GM18951 (cell line): Measurements from ENCODE around the gene LRRC3.

ENCODE experiments used
- POLR2A ChIP-seq: IDR thresholded peaks from 4 replicates; pipeline ENCODE4 v1.6.1; 2011; ENCODE audit warnings: mild to moderate bottlenecking; ENCODE audit not compliant: insufficient read length, insufficient read depth; ENCODE audit errors: extremely low read depth
- in situ Hi-C: fragments of 300-500 bp; cut with MboI; formaldehyde crosslinking; loops from one replicate; pipeline ENCODE4 v1.12.0; 2022; ENCODE audit warnings: low sequenced_read_pairs, mixed read lengths, inconsistent platforms; ENCODE audit not compliant: unreplicated experiment

The LRRC3 gene

GRCh38 chr21:44486302-44486701 is 31.0 kb downstream of the LRRC3 start:
- no peak for TF ChIP-seq POLR2A
- in situ Hi-C loops = no loop called here

DNA sequence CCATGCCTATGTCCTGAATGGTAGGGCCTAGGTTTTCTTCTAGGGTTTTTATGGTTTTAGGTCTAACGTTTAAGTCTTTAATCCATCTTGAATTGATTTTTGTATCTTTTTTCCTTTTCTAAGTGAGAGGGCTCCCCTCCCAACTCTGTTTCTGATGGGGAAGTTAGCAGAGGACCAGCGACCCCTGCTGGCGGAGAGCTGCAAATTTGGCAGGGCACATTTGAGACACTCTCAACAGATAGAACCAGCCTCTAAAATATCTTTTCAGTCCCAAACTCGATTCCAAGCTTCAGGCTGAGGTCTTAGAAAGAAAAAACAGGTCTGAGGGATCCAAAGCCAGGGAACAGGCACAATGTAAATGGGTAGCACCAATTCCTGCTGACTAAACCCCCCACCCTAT is 32.5 kb downstream of the LRRC3 start:
- TF ChIP-seq POLR2A = no peak
- in situ Hi-C loops = no loop called here

DNA sequence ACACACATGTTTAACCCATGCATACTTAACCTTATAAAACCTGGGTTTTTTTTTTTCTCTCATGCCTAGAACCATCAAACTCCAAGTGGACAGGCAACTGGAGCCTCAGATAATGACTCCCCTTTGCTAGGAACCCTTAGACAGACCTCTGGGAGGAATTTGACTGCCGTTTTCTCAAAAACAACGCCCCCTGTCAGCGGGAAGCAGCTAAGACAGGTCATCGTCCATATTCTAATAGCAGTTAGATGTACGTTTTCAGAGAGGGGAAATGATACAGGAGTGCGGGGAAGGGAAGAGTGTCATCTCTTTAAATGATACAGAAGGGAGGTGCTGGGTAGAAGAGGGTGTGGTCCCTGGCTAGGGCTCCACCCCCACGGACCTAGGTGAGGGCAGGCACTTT is 34.7 kb downstream of the LRRC3 start:
- no peak for TF ChIP-seq POLR2A
- in situ Hi-C loops = no loop called here

DNA sequence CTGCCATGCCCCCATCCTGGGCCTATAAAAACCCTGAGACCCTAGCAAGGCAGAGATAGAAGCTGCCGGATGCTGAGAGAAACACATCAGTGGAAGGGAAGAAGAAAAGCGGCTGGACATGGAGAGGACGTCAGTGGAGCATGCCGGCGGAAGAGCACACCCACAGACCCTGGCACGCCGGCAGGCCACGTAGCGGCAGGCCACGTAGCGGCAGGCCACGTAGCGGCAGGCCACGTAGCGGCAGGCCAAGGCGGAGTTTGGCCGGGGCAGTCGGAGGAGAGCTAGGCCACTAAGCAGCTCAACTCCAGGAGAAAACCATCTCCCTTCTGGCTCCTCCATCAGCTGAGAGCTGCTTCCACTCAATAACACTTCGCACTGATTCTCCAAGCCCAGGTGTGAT is 35.1 kb downstream of the LRRC3 start:
- in situ Hi-C loops = no loop called here
- no peak for TF ChIP-seq POLR2A

DNA sequence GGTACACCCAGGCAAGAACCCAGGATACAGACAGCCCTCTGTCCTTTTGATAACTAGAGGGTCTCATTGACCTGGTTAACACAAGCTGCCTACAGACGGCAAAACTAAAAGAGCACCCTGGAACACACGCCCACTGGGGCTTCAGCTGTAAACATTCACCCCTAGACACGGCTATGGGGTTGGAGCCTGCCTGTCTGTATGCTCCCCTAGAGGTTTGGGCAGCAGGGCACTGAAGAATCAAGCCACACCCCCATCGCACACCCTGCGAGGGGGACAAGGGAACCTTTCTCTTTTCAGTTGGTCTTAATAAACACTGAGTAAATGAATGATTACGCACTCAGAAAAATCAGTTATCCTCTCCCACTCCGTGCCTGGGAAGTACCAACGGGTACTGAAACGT is 35.5 kb downstream of the LRRC3 start:
- no peak for TF ChIP-seq POLR2A
- in situ Hi-C loops = no loop called here

DNA sequence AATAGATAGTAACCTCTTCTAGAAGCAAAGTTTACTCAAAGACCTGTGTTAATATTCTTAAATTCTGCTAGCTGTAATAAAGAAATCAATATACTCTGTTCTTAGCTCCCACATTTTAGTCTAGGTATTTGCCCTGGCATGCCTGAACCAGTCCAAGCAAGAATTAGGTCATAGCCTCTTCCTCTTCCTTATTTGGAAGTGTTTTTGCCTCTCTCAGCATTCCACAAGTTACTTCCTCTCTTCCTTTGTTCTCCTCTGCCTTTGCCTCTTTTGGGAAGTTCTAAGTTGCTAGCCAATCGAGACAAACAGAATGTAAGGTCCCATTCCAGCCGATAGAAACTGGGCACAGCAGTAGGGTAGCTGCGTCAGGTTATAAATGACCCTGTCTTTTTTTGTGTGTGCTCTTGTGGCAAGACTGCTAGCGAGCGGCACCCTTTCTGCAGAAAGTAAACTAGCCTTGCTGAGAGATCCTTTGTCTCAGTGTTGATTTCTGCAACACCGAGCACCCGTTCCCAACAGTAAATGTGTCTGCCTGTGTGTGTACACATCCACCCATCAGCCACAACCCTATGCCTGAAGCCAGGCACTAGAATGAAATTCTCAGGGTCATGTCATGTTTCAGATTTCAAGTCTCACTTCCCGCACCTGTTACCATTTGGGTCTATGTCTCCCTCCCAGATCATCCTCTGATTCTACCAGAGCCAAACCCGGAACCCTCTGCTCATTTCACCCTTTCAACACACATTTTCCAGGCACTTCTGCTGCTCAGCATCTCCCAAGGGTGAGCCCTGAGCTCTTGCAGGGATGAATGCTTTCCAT is 37.5 kb downstream of the LRRC3 start:
- in situ Hi-C loops = no loop called here
- TF ChIP-seq POLR2A = no peak

- in situ Hi-C loops = no loop called here
- no peak for TF ChIP-seq POLR2A
These were observed 39.1 kb downstream of the LRRC3 start for GRCh38 chr21:44494418-44494817.

DNA sequence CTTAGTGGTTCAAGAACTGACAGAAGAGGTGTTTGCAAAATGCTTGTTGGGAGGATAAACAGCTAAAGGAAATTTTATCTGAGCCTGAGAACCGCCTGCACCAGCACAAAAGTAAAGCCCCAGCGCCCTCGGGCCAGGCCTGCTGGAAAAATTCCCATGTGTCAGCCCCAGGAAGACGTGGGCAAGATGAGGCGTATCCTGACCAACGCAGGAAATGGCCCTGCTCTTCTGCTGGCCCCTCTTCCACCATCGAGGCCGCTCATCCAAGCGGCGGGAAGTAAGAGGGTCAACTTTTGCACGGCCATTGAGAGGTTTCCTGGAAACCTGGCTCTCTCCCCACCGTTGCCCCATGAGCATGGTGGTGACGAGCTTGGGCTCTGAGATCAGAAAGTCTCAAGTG is 39.6 kb downstream of the LRRC3 start:
- no peak for TF ChIP-seq POLR2A
- in situ Hi-C loops = no loop called here

GRCh38 chr21:44495611-44496563 is 40.6 kb downstream of the LRRC3 start:
- TF ChIP-seq POLR2A = no peak
- in situ Hi-C loops = no loop called here

- in situ Hi-C loops = no loop called here
- TF ChIP-seq POLR2A = no peak
These were observed 41.5 kb downstream of the LRRC3 start for GRCh38 chr21:44496564-44497550.

DNA sequence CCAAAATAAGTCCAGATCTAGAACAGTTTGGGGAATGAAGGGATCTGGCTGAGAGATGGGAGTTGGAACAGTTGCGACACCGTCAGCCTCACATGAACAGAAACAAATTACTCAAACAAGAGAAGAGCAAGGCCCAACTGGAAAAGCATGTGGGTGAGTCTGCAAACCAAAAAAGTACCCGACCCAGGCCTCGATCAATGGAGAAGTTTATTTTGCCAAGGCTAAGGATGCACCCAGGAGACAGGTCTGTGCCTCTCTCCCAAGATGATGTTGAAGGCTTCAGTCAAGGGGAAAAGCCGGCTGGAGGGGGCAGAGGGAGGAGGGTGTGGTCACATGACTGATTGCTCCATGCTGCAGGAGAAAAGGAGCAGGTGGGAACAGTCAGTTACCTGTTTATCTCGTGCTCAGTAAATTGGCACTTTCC is 42.4 kb downstream of the LRRC3 start:
- in situ Hi-C loops = no loop called here
- no peak for TF ChIP-seq POLR2A

GRCh38 chr21:44498280-44499210 is 43.2 kb downstream of the LRRC3 start:
- in situ Hi-C loops = no loop called here

More at GRCh38 chr21:44498280-44499210, 43.2 kb downstream of the LRRC3 start:
- no peak for TF ChIP-seq POLR2A
